ENCODE data around the gene JAZF1.

The JAZF1 gene

GRCh38 chr7:27921081-27921836 is 259.3 kb downstream of the JAZF1 start:
- Histone ChIP-seq H3K9me3 (ENCODE audit: low read length) (no peaks in the 10 kb centered on the region), H3K9ac (ENCODE audit: low read length) (peak overlapping the region; percentile 53), H3K4me2 (ENCODE audit: low read length) (peak overlapping the region; percentile 70)

GRCh38 chr7:27920281-27920946 is 260.2 kb downstream of the JAZF1 start:
- Histone ChIP-seq H3K9me2 (ENCODE audit: low read depth, low read length) (no peaks in the 10 kb centered on the region), H3K36me3 (ENCODE audit: insufficient read depth, low read length) (no peaks in the 10 kb centered on the region), H3K9me3 (ENCODE audit: low read length) (no peaks in the 10 kb centered on the region), H3K4me3 (ENCODE audit: low read depth, low read length, poor library complexity, severe bottlenecking) (peak overlapping the region; percentile 45), H3K9ac (ENCODE audit: low read length) (peak overlapping the region; percentile 53), H3K27ac (ENCODE audit: low read depth, low read length, poor library complexity, severe bottlenecking) (peak overlapping the region; percentile 95), H3F3A (ENCODE audit: insufficient read depth, low read length) (no peaks in the 10 kb centered on the region), H4K20me1 (ENCODE audit: insufficient read depth, low read length) (no peaks in the 10 kb centered on the region), H3K79me2 (ENCODE audit: insufficient read depth, low read length) (no peaks in the 10 kb centered on the region), H2AFZ (ENCODE audit: low read length) (no peak overlapping the region), H3K4me1 (ENCODE audit: insufficient read depth, low read length, severe bottlenecking) (peaks cover 83% of the 10 kb centered on the region), H3K4me2 (ENCODE audit: low read length) (peak overlapping the region; percentile 70), H3K27me3 (ENCODE audit: insufficient read depth, low read length) (no peaks in the 10 kb centered on the region)
- TF ChIP-seq CTCF (IDR thresholded peaks at IDR 0.05; ENCODE audit: low read length) = no peak
- no peak for TF ChIP-seq EZH2 (IDR thresholded peaks at IDR 0.05; ENCODE audit: borderline replicate concordance, low read length)

More at GRCh38 chr7:27921081-27921836, 259.3 kb downstream of the JAZF1 start:
- peak overlapping the region; percentile 45 for H3K4me3 ChIP-seq (ENCODE audit: low read depth, low read length, poor library complexity, severe bottlenecking)
- TF ChIP-seq CTCF (IDR thresholded peaks at IDR 0.05; ENCODE audit: low read length) (peak; percentile 97), EZH2 (IDR thresholded peaks at IDR 0.05; ENCODE audit: borderline replicate concordance, low read length) (no peak)
- no peaks in the 10 kb centered on the region for H3K36me3 ChIP-seq (ENCODE audit: insufficient read depth, low read length)
- H3K4me1 ChIP-seq (ENCODE audit: insufficient read depth, low read length, severe bottlenecking) = peaks cover 90% of the 10 kb centered on the region
- H2AFZ ChIP-seq (ENCODE audit: low read length) = 0 out of 2 replicates have a peak overlapping the region, but pooled peaks have one; percentile 12
- H3K27me3 ChIP-seq (ENCODE audit: insufficient read depth, low read length) = no peaks in the 10 kb centered on the region
- H3F3A ChIP-seq (ENCODE audit: insufficient read depth, low read length) = no peaks in the 10 kb centered on the region
- H4K20me1 ChIP-seq (ENCODE audit: insufficient read depth, low read length) = no peaks in the 10 kb centered on the region
- H3K79me2 ChIP-seq (ENCODE audit: insufficient read depth, low read length) = no peaks in the 10 kb centered on the region
- no peaks in the 10 kb centered on the region for H3K9me2 ChIP-seq (ENCODE audit: low read depth, low read length)
- H3K27ac ChIP-seq (ENCODE audit: low read depth, low read length, poor library complexity, severe bottlenecking) = peak overlapping the region; percentile 95

- Histone ChIP-seq H2AFZ (ENCODE audit: low read length) (no peak overlapping the region), H3K27me3 (ENCODE audit: insufficient read depth, low read length) (no peaks in the 10 kb centered on the region), H3K4me3 (ENCODE audit: low read depth, low read length, poor library complexity, severe bottlenecking) (no peak overlapping the region), H3K9ac (ENCODE audit: low read length) (peak overlapping the region; percentile 23), H3K79me2 (ENCODE audit: insufficient read depth, low read length) (no peaks in the 10 kb centered on the region), H3F3A (ENCODE audit: insufficient read depth, low read length) (no peaks in the 10 kb centered on the region), H4K20me1 (ENCODE audit: insufficient read depth, low read length) (no peaks in the 10 kb centered on the region), H3K9me2 (ENCODE audit: low read depth, low read length) (no peaks in the 10 kb centered on the region), H3K36me3 (ENCODE audit: insufficient read depth, low read length) (no peaks in the 10 kb centered on the region), H3K4me1 (ENCODE audit: insufficient read depth, low read length, severe bottlenecking) (peaks cover 77% of the 10 kb centered on the region), H3K27ac (ENCODE audit: low read depth, low read length, poor library complexity, severe bottlenecking) (peak overlapping the region; percentile 95), H3K9me3 (ENCODE audit: low read length) (no peaks in the 10 kb centered on the region), H3K4me2 (ENCODE audit: low read length) (peak overlapping the region; percentile 24)
- TF ChIP-seq CTCF (IDR thresholded peaks at IDR 0.05; ENCODE audit: low read length) (no peak), EZH2 (IDR thresholded peaks at IDR 0.05; ENCODE audit: borderline replicate concordance, low read length) (no peak)
These were observed 262.1 kb downstream of the JAZF1 start for GRCh38 chr7:27918503-27918902.

All from OCI-LY1 (cell line).